Activated T-cell treated with anti-CD3 and anti-CD28 coated beads for 24 hours (primary cell): ENCODE measurements around the gene TJP3.
A peak's percentile ranks its signal among the peaks of the same experiment; 100 is the strongest.

Experiments
- DNase-seq: peaks from one replicate; pipeline ENCODE4 v3.0.0-alpha.2; 2020; ENCODE audit warnings: low read depth

TJP3 gene

GRCh38 chr19:3716147-3716668 is 8.0 kb downstream of the TJP3 start:
- no peak for DNase-seq

GRCh38 chr19:3719868-3720267 is 11.7 kb downstream of the TJP3 start:
- DNase-seq: no peak

- no peak for DNase-seq
Observed at GRCh38 chr19:3720349-3720917, 12.2 kb downstream of the TJP3 start.

GRCh38 chr19:3721131-3721886 is 13.1 kb downstream of the TJP3 start:
- peak; percentile 84 for DNase-seq

GRCh38 chr19:3721887-3722442 is 13.8 kb downstream of the TJP3 start:
- no peak for DNase-seq

GRCh38 chr19:3722443-3723109 is 14.4 kb downstream of the TJP3 start:
- no peak for DNase-seq

- no peak for DNase-seq
Observed at GRCh38 chr19:3723110-3723488, 14.9 kb downstream of the TJP3 start.

- DNase-seq: no peak
Observed at GRCh38 chr19:3723883-3724282, 15.7 kb downstream of the TJP3 start.

- DNase-seq: no peak
Observed at GRCh38 chr19:3725121-3725520, 16.9 kb downstream of the TJP3 start.

GRCh38 chr19:3725640-3726310 is 17.6 kb downstream of the TJP3 start:
- no peak for DNase-seq

GRCh38 chr19:3730457-3730958 is 22.3 kb downstream of the TJP3 start:
- no peak for DNase-seq

- no peak for DNase-seq
Observed at GRCh38 chr19:3732108-3732507, 23.9 kb downstream of the TJP3 start.

- no peak for DNase-seq
Observed at GRCh38 chr19:3733549-3734309, 25.5 kb downstream of the TJP3 start.

- DNase-seq: no peak
Observed at GRCh38 chr19:3734310-3734600, 26.1 kb downstream of the TJP3 start.

GRCh38 chr19:3736106-3736724 is 28.0 kb downstream of the TJP3 start:
- no peak for DNase-seq

GRCh38 chr19:3737487-3738205 is 29.5 kb downstream of the TJP3 start:
- DNase-seq: no peak

- no peak for DNase-seq
Observed at GRCh38 chr19:3738477-3739220, 30.5 kb downstream of the TJP3 start.

- DNase-seq: no peak
Observed at GRCh38 chr19:3740431-3740830, 32.2 kb downstream of the TJP3 start.

- DNase-seq: no peak
Observed at GRCh38 chr19:3743486-3743885, 35.3 kb downstream of the TJP3 start.
